CD14-positive monocyte (primary cell): ENCODE data around the gene KCNT2. TPM values are rescaled to one million over a fixed set of nuclear protein-coding genes. Genes with fewer than 3 reads are reported as not detected.

Experiments
- DNase-seq, 3 donors: peaks; one replicate each; pipeline ENCODE4 v3.0.0-alpha.2; 2011 to 2022
- H2AFZ ChIP-seq: 2 replicates; pipeline ENCODE4 v1.6.0; 2012; ENCODE audit warnings: mild to moderate bottlenecking, low read depth, low read length, inconsistent platforms; ENCODE audit not compliant: insufficient read depth, poor library complexity, severe bottlenecking
- H3K27ac ChIP-seq, 2 donors: 1 replicate in 1 of 2; 2 replicates in 1 of 2; pipeline ENCODE4 v1.5.1; 2012 to 2013; ENCODE audit warnings: low read length in 2 of 2, control low read depth in 1 of 2, inconsistent platforms in 1 of 2, low read depth in 1 of 2, mild to moderate bottlenecking in 1 of 2
- H3K27me3 ChIP-seq, 2 donors: one replicate each; pipeline versions ENCODE4 v1.6.0 to v1.6.1; 2011 to 2013; ENCODE audit warnings: low read length in 2 of 2; ENCODE audit not compliant: control insufficient read depth in 2 of 2, insufficient read depth in 2 of 2
- H3K36me3 ChIP-seq, 2 donors: replicated peaks in 1 of 2; 1 replicate in 1 of 2; 2 replicates in 1 of 2; pipeline versions ENCODE4 v1.5.1 to v1.6.1; 2012 to 2013; ENCODE audit warnings: low read length in 2 of 2, control low read depth in 1 of 2, inconsistent platforms in 1 of 2, mild to moderate bottlenecking in 1 of 2; ENCODE audit not compliant: insufficient read depth in 2 of 2, control insufficient read depth in 1 of 2
- H3K4me1 ChIP-seq, 2 donors: 1 replicate in 1 of 2; 2 replicates in 1 of 2; pipeline versions ENCODE4 v1.5.1 to v1.6.1; 2012 to 2013; ENCODE audit warnings: low read length in 2 of 2, control low read depth in 1 of 2, inconsistent platforms in 1 of 2, mild to moderate bottlenecking in 1 of 2, moderate library complexity in 1 of 2; ENCODE audit not compliant: insufficient read depth in 2 of 2, control insufficient read depth in 1 of 2
- H3K4me2 ChIP-seq: replicated peaks from 2 replicates; pipeline ENCODE3; 2012; ENCODE audit warnings: low read length, moderate library complexity, mild to moderate bottlenecking; ENCODE audit not compliant: poor library complexity, severe bottlenecking; ENCODE audit errors: extremely low read depth
- H3K4me3 ChIP-seq, 3 experiments: fragments of 200-600 bp in 1 of 3; sonication (generic) in 1 of 3; replicated peaks in 1 of 3; 1 replicate in 2 of 3; 2 replicates in 1 of 3; pipeline ENCODE4 v1.5.1; 2011 to 2013; ENCODE audit warnings: low read length in 3 of 3, mild to moderate bottlenecking in 3 of 3, control low read depth in 2 of 3, low read depth in 2 of 3, inconsistent platforms in 1 of 3, moderate library complexity in 1 of 3
- H3K79me2 ChIP-seq: 2 replicates; pipeline ENCODE4 v1.6.0; 2012; ENCODE audit warnings: mild to moderate bottlenecking, control low read depth, inconsistent platforms, low read length, moderate library complexity; ENCODE audit not compliant: insufficient read depth
- H3K9ac ChIP-seq: 2 replicates; pipeline ENCODE4 v1.6.0; 2017; ENCODE audit warnings: low read length, mild to moderate bottlenecking; ENCODE audit not compliant: insufficient read depth, poor library complexity, severe bottlenecking
- H3K9me3 ChIP-seq, 2 donors: replicated peaks in 1 of 2; 1 replicate in 1 of 2; 2 replicates in 1 of 2; pipeline versions ENCODE4 v1.5.1 to v1.6.1; 2012 to 2013; ENCODE audit warnings: low read length in 2 of 2, control low read depth in 1 of 2; ENCODE audit not compliant: control insufficient read depth in 1 of 2, insufficient read depth in 1 of 2
- H4K20me1 ChIP-seq: 2 replicates; pipeline ENCODE4 v1.6.0; 2012; ENCODE audit warnings: mild to moderate bottlenecking, low read length, control low read depth, moderate library complexity; ENCODE audit not compliant: insufficient read depth
- H3K27ac Mint-ChIP-seq, 7 donors: one replicate each; pipeline ENCODE4 v1.8.0; 2020; ENCODE audit warnings: mild to moderate bottlenecking in 7 of 7, mixed read lengths in 7 of 7, moderate library complexity in 6 of 7, inconsistent platforms in 2 of 7
- H3K27me3 Mint-ChIP-seq, 3 donors: one replicate each; pipeline ENCODE4 v1.8.0; 2021 to 2022; ENCODE audit warnings: low read depth in 3 of 3, mild to moderate bottlenecking in 3 of 3, mixed read lengths in 3 of 3, moderate library complexity in 3 of 3, inconsistent platforms in 1 of 3
- H3K36me3 Mint-ChIP-seq, 2 donors: one replicate each; pipeline ENCODE4 v1.8.0; 2020; ENCODE audit warnings: mixed read lengths in 2 of 2, inconsistent platforms in 1 of 2, mild to moderate bottlenecking in 1 of 2
- H3K4me1 Mint-ChIP-seq: one replicate; pipeline ENCODE4 v1.8.0; 2020; ENCODE audit warnings: mild to moderate bottlenecking, mixed read lengths
- H3K4me3 Mint-ChIP-seq, 2 donors: one replicate each; pipeline ENCODE4 v1.8.0; 2020; ENCODE audit warnings: mild to moderate bottlenecking in 2 of 2, mixed read lengths in 2 of 2, moderate library complexity in 1 of 2
- H3K9me3 Mint-ChIP-seq, 7 donors: one replicate each; pipeline ENCODE4 v1.8.0; 2020 to 2022; ENCODE audit warnings: mixed read lengths in 7 of 7, mild to moderate bottlenecking in 6 of 7, moderate library complexity in 6 of 7, inconsistent platforms in 2 of 7
- CTCF ChIP-seq: fragments of 200-600 bp; IDR thresholded peaks from one replicate; pipeline ENCODE4 v1.8.0; 2022; ENCODE audit warnings: antibody characterized with exemption, mild to moderate bottlenecking
- WGBS: methylation state at CpG from one replicate; pipeline ENCODE4 v1.1.5; 2013; ENCODE audit warnings: missing lambda C conversion rate; ENCODE audit not compliant: insufficient coverage; 5-methylcytosine and 5-hydroxymethylcytosine counted together
- intact Hi-C, 2 donors: fragments of 100-400 bp; cut with micrococcal nuclease; formaldehyde crosslinking; loops; one replicate each; pipeline versions ENCODE4 v1.15.0 to v1.15.1; 2023
- polyA plus RNA-seq, 3 donors: library from polyadenylated mRNA; depleted of rRNA in 1 of 3; unstranded in 2 of 3; stranded (reverse) in 1 of 3; fragments of 300-500 nt in 2 of 3; fragments of >200 nt in 1 of 3; fragmentation: Illumina TruSeq in 2 of 3; gene quantifications; 1 replicate in 2 of 3; 2 replicates in 1 of 3; pipeline ENCODE4 v1.2.3, GENCODE V29; 2012 to 2021

Gene KCNT2
- polyA plus RNA-seq, 3 donors = not detected

- WGBS = 98% methylated on average over 8 of the region's 12 CpGs
- no peak overlapping the region for H3K27ac Mint-ChIP-seq
- intact Hi-C loops = no loop called here
Observed at GRCh38 chr1:196650403-196650802, 42.2 kb upstream of the KCNT2 start.

GRCh38 chr1:196649990-196650389, 41.8 kb upstream of the KCNT2 start:
- Histone ChIP-seq H3K4me1 (peaks cover 4 to 6% of the 10 kb centered on the region in 2 donors), H4K20me1 (no peaks in the 10 kb centered on the region), H3K9me3 (no peaks in the 10 kb centered on the region), H3K27me3 (no peaks in the 10 kb centered on the region), H3K27ac (no peak overlapping the region), H3K4me2 (no peak overlapping the region), H3K9ac (no peak overlapping the region), H3K79me2 (no peaks in the 10 kb centered on the region), H3K4me3 (no peak overlapping the region), H3K36me3 (no peaks in the 10 kb centered on the region), H2AFZ (no peak overlapping the region)
- WGBS = 86% methylated on average over 1 of the region's 12 CpGs
- Mint-ChIP-seq H3K36me3 (no peaks in the 10 kb centered on the region), H3K4me1 (peaks cover 13% of the 10 kb centered on the region), H3K27me3 (no peaks in the 10 kb centered on the region), H3K4me3 (no peak overlapping the region), H3K27ac (no peak overlapping the region), H3K9me3 (no peaks in the 10 kb centered on the region)
- no peak for TF ChIP-seq CTCF
- intact Hi-C loops = no loop called here
- DNase-seq = no peak

More at GRCh38 chr1:196650403-196650802, 42.2 kb upstream of the KCNT2 start:
- no peaks in the 10 kb centered on the region for H3K27me3 Mint-ChIP-seq
- Histone ChIP-seq H3K4me2 (no peak overlapping the region), H3K9ac (no peak overlapping the region), H3K36me3 (no peaks in the 10 kb centered on the region), H3K27me3 (no peaks in the 10 kb centered on the region), H3K9me3 (no peaks in the 10 kb centered on the region), H4K20me1 (no peaks in the 10 kb centered on the region), H2AFZ (no peak overlapping the region), H3K4me1 (peaks cover 4 to 6% of the 10 kb centered on the region in 2 donors), H3K4me3 (no peak overlapping the region), H3K27ac (no peak overlapping the region), H3K79me2 (no peaks in the 10 kb centered on the region)
- H3K4me1 Mint-ChIP-seq = peaks cover 13% of the 10 kb centered on the region
- no peaks in the 10 kb centered on the region for H3K36me3 Mint-ChIP-seq
- no peak overlapping the region for H3K4me3 Mint-ChIP-seq
- H3K9me3 Mint-ChIP-seq = no peaks in the 10 kb centered on the region
- no peak for DNase-seq
- no peak for TF ChIP-seq CTCF
